ENCODE results near the gene ALKAL2. TPM values are rescaled to one million over a fixed set of nuclear protein-coding genes. Genes with fewer than 3 reads are reported as not detected.
"Not testable (repeated sequence)": the region's sequence is repeated elsewhere in the genome, so short reads cannot be mapped to it uniquely, and the experiment has no call there.

The ALKAL2 gene
- total RNA-seq (1.1 TPM), polyA plus RNA-seq (ENCODE audit: insufficient read depth in 1 of 8, insufficient read length in 8 of 8, low replicate concordance in 1 of 8) (1 to 10 TPM; 1.1 to 3.1 (median 1.7) TPM)
- long read RNA-seq, donor 1, partial matches to known transcripts: 0 of 1 reads
- long read RNA-seq, donor 1, other reads (novel, unspliced or antisense): 0 of 1 reads
- long read RNA-seq, donor 2: 0 reads
- long read RNA-seq, donor 3: 0 reads
- long read RNA-seq, donor 4: 0 reads
- long read RNA-seq, donor 5, transcript ALKAL2-202 (5 exons, 526 nt): major isoform, 5 of 6 reads
- long read RNA-seq, donor 5, partial matches to known transcripts: 0 of 6 reads
- long read RNA-seq, donor 5, other reads (novel, unspliced or antisense): 0 of 6 reads
- long read RNA-seq, donor 6: 0 reads
- long read RNA-seq, donor 7: 0 reads
- long read RNA-seq, donor 8, partial matches to known transcripts: 0 of 1 reads
- long read RNA-seq, donor 8, other reads (novel, unspliced or antisense): 0 of 1 reads
- long read RNA-seq, donor 9, partial matches to known transcripts: 0 of 1 reads
- long read RNA-seq, donor 9, other reads (novel, unspliced or antisense): 0 of 1 reads
- long read RNA-seq, donor 10: 0 reads
- long read RNA-seq, donor 11: 0 reads

- under 1% methylated on average over 118 of the region's 128 CpGs for whole genome bisulfite sequencing (ENCODE audit: insufficient coverage)
- H3K9me3 ChIP-seq (replicated peaks; ENCODE audit: control insufficient read depth, low read depth, low read length): no peaks in the 10 kb centered on the region
- H3K36me3 ChIP-seq (ENCODE audit: control insufficient read depth, insufficient read depth, low read length): peaks cover 5% of the 10 kb centered on the region
- peaks cover 13% of the 10 kb centered on the region for H3K4me1 ChIP-seq (ENCODE audit: control insufficient read depth, insufficient read depth, low read length)
- H3K4me3 ChIP-seq (ENCODE audit: low read length): peak within 1 kb of the TSS; percentile 12
- DNase-seq: peak; percentile 35
- H3K27me3 ChIP-seq (ENCODE audit: control insufficient read depth, insufficient read depth, low read length): peaks cover 35% of the 10 kb centered on the region
- H3K27ac ChIP-seq (ENCODE audit: low read length): no peak within 1 kb of the TSS
Measured at GRCh38 chr2:287911-288757, at the start of gene ALKAL2. Gene ALKAL2, minus strand, starts transcription at chr2:288091. Its CDS starts 256 bp downstream, at chr2:287835.

GRCh38 chr2:336949-337348, 49.1 kb upstream of the ALKAL2 start:
- H3K27ac ChIP-seq (ENCODE audit: low read length); H3K36me3 ChIP-seq (ENCODE audit: control insufficient read depth, insufficient read depth, low read length): not testable (repeated sequence)
- 92% methylated on average over 2 of the region's 2 CpGs for WGBS (ENCODE audit: insufficient coverage)

GRCh38 chr2:336360-336759, 48.5 kb upstream of the ALKAL2 start:
- Histone ChIP-seq H3K9me3 (replicated peaks; ENCODE audit: control insufficient read depth, low read depth, low read length) (peaks cover 26% of the 10 kb centered on the region), H3K36me3 (ENCODE audit: control insufficient read depth, insufficient read depth, low read length) (no peaks in the 10 kb centered on the region), H3K27me3 (ENCODE audit: control insufficient read depth, insufficient read depth, low read length) (no peaks in the 10 kb centered on the region), H3K4me3 (ENCODE audit: low read length) (no peak overlapping the region), H3K4me1 (ENCODE audit: control insufficient read depth, insufficient read depth, low read length) (no peaks in the 10 kb centered on the region), H3K27ac (ENCODE audit: low read length) (no peak overlapping the region)
- DNase-seq: no peak
- WGBS (ENCODE audit: insufficient coverage): 72% methylated on average over 2 of the region's 4 CpGs

More at GRCh38 chr2:336949-337348, 49.1 kb upstream of the ALKAL2 start:
- H3K4me1 ChIP-seq (ENCODE audit: control insufficient read depth, insufficient read depth, low read length); H3K27me3 ChIP-seq (ENCODE audit: control insufficient read depth, insufficient read depth, low read length); H3K4me3 ChIP-seq (ENCODE audit: low read length); DNase-seq: not testable (repeated sequence)
- H3K9me3 ChIP-seq (replicated peaks; ENCODE audit: control insufficient read depth, low read depth, low read length): peaks cover 26% of the 10 kb centered on the region

GRCh38 chr2:332592-332991, 44.7 kb upstream of the ALKAL2 start:
- DNase-seq: no peak
- no peak overlapping the region for H3K4me3 ChIP-seq (ENCODE audit: low read length)
- peaks cover 17% of the 10 kb centered on the region for H3K9me3 ChIP-seq (replicated peaks; ENCODE audit: control insufficient read depth, low read depth, low read length)
- H3K4me1 ChIP-seq (ENCODE audit: control insufficient read depth, insufficient read depth, low read length): no peaks in the 10 kb centered on the region
- no peaks in the 10 kb centered on the region for H3K36me3 ChIP-seq (ENCODE audit: control insufficient read depth, insufficient read depth, low read length)
- no peaks in the 10 kb centered on the region for H3K27me3 ChIP-seq (ENCODE audit: control insufficient read depth, insufficient read depth, low read length)
- WGBS (ENCODE audit: insufficient coverage): 20% methylated on average over 1 of the region's 3 CpGs
- H3K27ac ChIP-seq (ENCODE audit: low read length): no peak overlapping the region

GRCh38 chr2:328761-329160, 40.9 kb upstream of the ALKAL2 start:
- WGBS (ENCODE audit: insufficient coverage): 83% methylated on average over 2 of the region's 4 CpGs
- no peak overlapping the region for H3K4me3 ChIP-seq (ENCODE audit: low read length)
- H3K27ac ChIP-seq (ENCODE audit: low read length): no peak overlapping the region
- no peak for DNase-seq
- peaks cover 6% of the 10 kb centered on the region for H3K9me3 ChIP-seq (replicated peaks; ENCODE audit: control insufficient read depth, low read depth, low read length)
- H3K4me1 ChIP-seq (ENCODE audit: control insufficient read depth, insufficient read depth, low read length): no peaks in the 10 kb centered on the region
- no peaks in the 10 kb centered on the region for H3K36me3 ChIP-seq (ENCODE audit: control insufficient read depth, insufficient read depth, low read length)
- H3K27me3 ChIP-seq (ENCODE audit: control insufficient read depth, insufficient read depth, low read length): no peaks in the 10 kb centered on the region

DNA sequence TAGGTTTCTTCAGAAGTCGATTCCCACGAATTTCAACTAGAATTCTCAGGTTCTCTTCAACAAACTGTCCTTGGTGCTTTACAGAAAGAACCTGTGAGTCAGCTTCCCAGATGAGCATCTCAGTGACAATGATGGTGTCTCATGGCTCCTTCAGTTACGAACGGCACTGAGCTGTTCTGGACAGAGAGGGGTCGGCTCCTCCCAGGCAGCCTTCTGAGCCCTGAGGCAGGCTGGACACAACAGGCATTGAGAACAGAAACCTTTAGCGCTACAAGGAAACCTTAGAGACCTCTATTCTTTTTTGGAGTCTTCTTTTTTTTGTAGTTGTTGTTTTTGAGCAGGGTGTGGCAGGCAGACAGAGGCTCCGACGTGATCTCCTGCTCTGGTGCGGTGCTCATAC, 35.1 kb upstream of the ALKAL2 start:
- Histone ChIP-seq H3K27ac (ENCODE audit: low read length) (no peak overlapping the region), H3K36me3 (ENCODE audit: control insufficient read depth, insufficient read depth, low read length) (no peaks in the 10 kb centered on the region), H3K4me1 (ENCODE audit: control insufficient read depth, insufficient read depth, low read length) (no peaks in the 10 kb centered on the region), H3K4me3 (ENCODE audit: low read length) (no peak overlapping the region), H3K27me3 (ENCODE audit: control insufficient read depth, insufficient read depth, low read length) (no peaks in the 10 kb centered on the region), H3K9me3 (replicated peaks; ENCODE audit: control insufficient read depth, low read depth, low read length) (peaks cover 4% of the 10 kb centered on the region)
- no peak for DNase-seq
- 78% methylated on average over 4 of the region's 9 CpGs for WGBS (ENCODE audit: insufficient coverage)

GRCh38 chr2:322326-322725, 34.4 kb upstream of the ALKAL2 start:
- Histone ChIP-seq H3K9me3 (replicated peaks; ENCODE audit: control insufficient read depth, low read depth, low read length) (peaks cover 2% of the 10 kb centered on the region), H3K36me3 (ENCODE audit: control insufficient read depth, insufficient read depth, low read length) (no peaks in the 10 kb centered on the region), H3K4me1 (ENCODE audit: control insufficient read depth, insufficient read depth, low read length) (no peaks in the 10 kb centered on the region), H3K4me3 (ENCODE audit: low read length) (no peak overlapping the region), H3K27ac (ENCODE audit: low read length) (no peak overlapping the region), H3K27me3 (ENCODE audit: control insufficient read depth, insufficient read depth, low read length) (no peaks in the 10 kb centered on the region)
- WGBS (ENCODE audit: insufficient coverage): 76% methylated on average over 8 of the region's 10 CpGs
- DNase-seq: no peak

- DNase-seq: no peak
- Histone ChIP-seq H3K36me3 (ENCODE audit: control insufficient read depth, insufficient read depth, low read length) (no peaks in the 10 kb centered on the region), H3K4me3 (ENCODE audit: low read length) (no peak overlapping the region), H3K4me1 (ENCODE audit: control insufficient read depth, insufficient read depth, low read length) (no peaks in the 10 kb centered on the region), H3K9me3 (replicated peaks; ENCODE audit: control insufficient read depth, low read depth, low read length) (no peaks in the 10 kb centered on the region), H3K27ac (ENCODE audit: low read length) (no peak overlapping the region), H3K27me3 (ENCODE audit: control insufficient read depth, insufficient read depth, low read length) (no peaks in the 10 kb centered on the region)
- 100% methylated on average over 1 of the region's 4 CpGs for WGBS (ENCODE audit: insufficient coverage)
Measured at GRCh38 chr2:320561-320960, 32.7 kb upstream of the ALKAL2 start.

DNA sequence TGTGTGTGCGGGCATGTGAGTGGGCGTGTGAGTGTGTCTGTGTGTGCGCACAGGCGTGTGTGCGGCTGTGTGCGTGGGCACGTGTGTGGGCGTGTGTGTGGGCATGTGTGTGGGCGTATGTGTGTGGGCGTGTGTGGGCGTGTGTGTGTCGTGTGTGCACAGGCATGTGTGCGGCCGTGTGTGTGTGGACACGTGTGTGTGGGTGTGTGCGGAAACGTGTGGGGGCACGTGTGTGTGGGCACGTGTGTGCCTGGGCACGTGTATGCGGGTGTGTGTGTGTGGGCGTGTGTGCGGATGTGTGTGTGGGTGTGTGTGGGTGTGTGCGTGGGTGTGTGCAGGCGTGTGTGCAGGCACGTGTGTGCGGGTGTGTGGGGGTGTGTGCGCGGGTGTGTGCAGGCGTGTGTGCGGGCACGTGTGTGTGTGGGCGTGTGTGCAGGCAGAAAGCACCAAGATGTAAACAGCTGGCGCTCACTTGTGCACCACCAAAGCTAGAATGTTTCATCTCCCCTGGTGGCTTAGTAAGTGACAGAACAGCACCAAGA, 31.2 kb upstream of the ALKAL2 start:
- H3K27ac ChIP-seq (ENCODE audit: low read length): no peak overlapping the region
- no peaks in the 10 kb centered on the region for H3K4me1 ChIP-seq (ENCODE audit: control insufficient read depth, insufficient read depth, low read length)
- no peaks in the 10 kb centered on the region for H3K36me3 ChIP-seq (ENCODE audit: control insufficient read depth, insufficient read depth, low read length)
- no peak overlapping the region for H3K4me3 ChIP-seq (ENCODE audit: low read length)
- H3K27me3 ChIP-seq (ENCODE audit: control insufficient read depth, insufficient read depth, low read length): no peaks in the 10 kb centered on the region
- no peak for DNase-seq
- WGBS (ENCODE audit: insufficient coverage): 95% methylated on average over 24 of the region's 34 CpGs
- H3K9me3 ChIP-seq (replicated peaks; ENCODE audit: control insufficient read depth, low read depth, low read length): no peaks in the 10 kb centered on the region
